GM18526 (cell line): ENCODE data around the gene SH3YL1.

Source experiments
- POLR2A ChIP-seq: IDR thresholded peaks from 3 replicates; pipeline ENCODE4 v1.6.1; 2011; ENCODE audit not compliant: insufficient read length; ENCODE audit errors: extremely low read depth

SH3YL1 gene

DNA sequence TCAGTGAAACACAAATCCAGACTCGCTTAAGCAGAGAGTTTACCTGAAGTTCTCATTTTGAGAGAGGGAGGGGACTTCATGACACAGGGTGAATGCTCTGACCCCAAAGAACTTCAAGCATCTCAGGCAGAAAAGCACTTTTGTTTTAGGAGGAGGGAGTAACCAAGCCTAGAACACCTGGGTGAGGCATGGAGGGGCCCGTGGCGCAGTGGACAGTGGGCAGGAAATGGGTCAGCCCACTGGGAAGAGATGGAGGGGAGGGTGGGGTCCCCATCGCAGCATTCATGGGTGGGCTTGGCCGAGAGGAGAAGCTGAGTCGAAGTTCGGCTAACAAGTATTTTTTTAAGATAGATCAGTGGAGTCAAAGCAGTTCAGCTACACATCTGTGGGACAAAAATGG lies 67.9 kb downstream of the SH3YL1 start:
- no peak for TF ChIP-seq POLR2A

DNA sequence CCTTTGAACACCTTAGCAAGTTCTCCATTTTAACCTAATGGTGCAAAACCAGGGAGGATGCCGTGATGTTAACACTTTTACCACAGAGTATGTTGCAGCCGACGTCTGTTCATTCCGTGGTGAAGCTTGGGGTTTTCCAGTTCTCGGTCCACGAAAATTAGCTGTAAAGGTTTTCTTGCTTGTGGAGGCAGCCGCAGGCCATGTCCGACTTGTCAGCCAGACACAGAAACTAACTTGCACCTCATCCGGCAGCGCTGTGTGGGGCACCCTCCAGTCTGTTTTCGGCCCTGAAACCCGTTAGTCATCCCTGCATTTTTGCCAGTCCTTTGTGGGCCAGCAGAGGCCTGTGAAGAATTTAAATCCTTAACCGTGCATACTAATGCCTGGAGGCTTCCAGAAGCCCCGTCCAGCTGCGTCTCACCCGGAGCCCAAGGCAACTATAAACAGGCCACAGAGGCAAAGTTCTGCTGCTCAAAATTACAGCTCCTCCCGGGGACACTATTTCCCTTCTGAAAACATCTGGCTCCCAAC lies 70.6 kb downstream of the SH3YL1 start:
- no peak for TF ChIP-seq POLR2A

DNA sequence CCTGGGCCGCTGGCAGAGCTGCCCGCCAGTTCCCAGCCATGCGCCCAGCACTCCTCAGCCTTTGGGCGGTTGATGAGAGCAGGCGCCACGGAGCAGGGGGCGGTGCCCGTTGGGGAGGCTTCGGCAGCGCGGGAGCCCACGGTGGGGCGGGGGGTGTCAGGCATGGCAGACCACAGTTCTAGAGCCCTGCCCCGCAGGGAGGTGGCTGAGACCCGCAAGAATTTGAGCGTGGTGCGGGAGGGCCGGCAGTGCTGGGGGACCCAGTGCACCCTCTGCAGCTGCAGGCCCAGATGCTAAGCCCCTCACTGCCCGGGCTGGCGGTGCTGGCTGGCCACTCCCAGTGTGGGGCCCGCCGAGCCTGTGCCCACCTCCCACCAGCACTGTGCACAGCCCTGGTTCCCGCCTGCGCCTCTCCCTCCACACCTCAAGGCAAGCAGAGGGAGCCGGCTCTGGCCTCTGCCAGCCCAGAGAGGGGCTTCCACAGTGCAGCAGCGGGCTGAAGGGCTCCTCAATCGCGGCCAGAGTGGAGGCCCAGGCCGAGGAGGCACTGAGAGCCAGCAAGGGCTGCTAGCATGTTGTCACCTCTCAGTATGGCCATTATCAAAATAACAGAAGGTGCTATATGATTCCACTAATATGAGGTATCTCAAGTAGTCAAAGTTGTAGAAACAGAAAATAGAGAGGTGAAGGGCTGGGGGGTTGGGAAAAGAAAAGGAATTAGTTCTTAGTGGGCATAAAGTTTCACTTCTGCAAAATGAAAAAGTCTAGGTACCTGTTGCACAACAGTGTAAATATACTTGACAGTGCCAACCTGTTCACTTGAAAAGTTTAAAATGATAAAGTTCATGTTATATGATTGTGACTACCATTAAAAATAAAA lies 72.3 kb downstream of the SH3YL1 start:
- TF ChIP-seq POLR2A, result no peak

DNA sequence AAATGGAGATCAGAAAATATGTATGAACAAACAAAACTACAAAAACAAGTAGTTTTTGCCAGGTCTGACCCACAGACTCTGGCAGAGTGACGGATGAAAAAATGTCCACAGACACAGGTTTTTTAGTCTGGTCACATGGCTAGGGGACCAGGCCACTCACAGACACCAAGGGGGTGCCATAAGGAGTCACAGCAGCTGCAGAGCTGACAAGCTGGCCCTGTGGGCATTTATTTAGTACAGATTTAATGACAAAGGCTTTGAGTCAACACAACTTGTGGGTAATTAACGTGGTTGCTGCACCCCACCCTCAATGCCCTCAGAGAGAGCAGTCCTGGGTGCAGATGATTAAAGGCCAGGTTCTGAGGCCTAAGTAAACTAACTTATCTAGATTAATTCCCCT lies 76.0 kb downstream of the SH3YL1 start:
- TF ChIP-seq POLR2A, result no peak

DNA sequence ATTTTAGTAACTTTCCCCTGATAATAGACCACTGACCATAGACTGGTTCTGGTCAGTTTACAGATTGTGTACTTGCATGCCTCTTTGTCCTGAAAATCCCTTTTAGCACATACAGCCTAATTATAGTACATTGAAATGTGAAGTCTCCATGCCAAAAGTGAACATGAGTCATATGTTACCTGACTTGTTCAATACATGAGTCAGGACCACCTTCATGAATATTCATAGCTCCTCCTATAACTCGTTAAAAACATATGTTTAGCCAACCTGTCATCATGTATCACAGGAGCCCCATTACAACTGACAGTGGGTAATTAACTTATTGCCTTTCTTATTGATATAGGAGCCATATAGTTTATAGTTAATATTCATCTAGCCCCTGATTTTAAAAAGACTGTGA lies 78.6 kb downstream of the SH3YL1 start:
- TF ChIP-seq POLR2A, result no peak

DNA sequence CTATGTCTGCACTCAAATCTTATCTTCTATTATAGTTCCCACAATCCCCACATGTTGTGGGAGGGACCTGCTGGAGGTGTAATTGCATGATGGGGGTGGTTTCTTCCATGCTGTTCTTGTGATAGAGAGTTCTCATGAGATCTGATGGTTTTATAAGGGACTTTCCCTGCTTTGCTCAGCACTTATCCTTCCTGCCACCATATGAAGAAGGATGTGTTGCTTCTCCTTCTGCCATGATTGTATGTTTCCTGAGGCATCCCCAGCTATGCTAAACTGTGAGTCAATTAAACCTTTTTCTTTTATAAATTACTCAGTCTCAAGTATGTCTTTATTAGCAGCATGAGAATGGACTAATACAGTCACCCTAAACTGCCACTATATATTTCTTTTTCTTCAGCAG lies 79.1 kb downstream of the SH3YL1 start:
- no peak for TF ChIP-seq POLR2A

DNA sequence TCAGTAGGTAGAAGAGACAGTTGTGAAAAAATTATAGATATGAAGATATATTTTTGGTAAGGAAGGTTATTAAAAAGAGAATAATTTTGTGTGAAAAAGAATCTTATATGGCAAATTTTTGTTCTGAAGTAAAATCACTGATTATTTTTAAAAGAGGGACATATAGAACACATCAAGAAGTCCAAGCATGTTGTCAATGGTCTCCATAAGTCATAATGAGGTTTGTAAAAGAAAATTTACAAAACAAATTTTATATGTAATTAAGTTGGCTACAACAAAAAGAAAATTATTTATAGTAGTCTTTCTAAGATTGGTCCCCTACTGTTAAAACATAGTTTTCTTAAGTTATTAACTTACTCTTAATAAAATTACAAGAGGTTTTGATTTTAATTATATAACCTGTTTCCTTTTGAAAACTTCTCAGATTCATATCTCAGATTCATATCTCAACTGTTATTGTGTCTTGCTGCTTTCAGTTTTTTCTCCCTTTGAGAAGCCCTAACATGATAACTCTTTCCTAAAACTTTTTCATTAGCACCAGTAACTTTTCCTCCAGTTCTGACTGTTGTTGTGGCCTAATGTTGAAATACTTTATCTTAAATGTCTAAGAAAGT lies 81.2 kb downstream of the SH3YL1 start:
- TF ChIP-seq POLR2A, result no peak

DNA sequence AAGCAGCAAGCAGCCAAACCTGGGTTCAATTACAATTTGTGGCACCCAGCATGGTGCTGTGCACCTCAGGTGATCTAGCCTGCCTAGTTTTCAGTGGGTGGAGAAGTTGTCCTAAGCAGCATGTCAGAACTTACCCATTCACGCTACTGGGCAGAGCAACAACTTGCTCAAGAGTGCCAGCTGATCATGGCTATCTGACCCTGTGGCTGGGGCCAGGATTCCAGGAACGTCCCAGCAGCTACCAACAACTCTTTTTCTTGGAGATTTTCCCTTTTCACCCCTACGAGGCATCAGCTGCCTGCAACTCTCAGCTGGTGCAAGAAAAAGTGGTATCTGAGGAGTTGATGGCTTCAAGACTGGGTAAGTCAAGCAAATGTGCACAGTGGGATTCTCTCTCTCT lies 83.5 kb downstream of the SH3YL1 start:
- TF ChIP-seq POLR2A, result no peak

DNA sequence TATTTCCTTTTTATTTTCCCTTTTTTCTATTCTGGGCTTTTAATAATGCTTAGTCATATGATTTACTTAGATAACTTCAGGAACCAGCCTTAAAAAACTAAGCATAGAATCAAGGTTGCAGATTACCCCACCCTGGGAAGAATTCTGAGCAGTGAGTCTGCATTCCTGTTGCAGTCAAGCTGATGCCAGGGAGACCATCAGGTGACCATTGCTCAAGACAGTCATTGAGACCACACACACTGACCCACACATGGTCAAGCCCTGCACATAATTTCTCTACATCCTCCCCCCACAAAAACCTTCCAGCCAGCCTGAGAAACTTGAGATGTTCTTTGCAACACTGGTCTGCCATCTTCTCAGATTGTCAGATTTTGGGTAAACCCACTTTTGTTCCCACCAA lies 83.9 kb downstream of the SH3YL1 start:
- no peak for TF ChIP-seq POLR2A

DNA sequence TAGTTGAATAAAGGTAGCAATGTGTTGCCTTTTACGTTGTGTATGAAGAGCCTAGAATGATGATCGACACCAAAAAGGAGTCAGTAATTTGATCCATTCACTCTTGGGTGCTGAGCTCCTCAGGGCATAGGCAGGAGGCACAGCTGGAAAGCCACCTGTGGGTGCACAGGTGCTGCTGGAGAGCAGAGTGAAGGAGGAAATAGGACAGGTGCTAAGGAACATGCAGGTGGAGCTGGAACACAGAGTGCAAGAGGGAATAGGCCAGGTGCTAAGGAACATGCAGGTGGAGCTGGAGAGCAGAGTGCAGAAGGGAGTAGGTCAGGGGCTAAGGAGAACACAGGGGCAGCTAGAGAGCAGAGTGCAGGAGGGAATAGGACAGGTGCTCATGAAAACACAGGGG lies 86.1 kb downstream of the SH3YL1 start:
- no peak for TF ChIP-seq POLR2A

DNA sequence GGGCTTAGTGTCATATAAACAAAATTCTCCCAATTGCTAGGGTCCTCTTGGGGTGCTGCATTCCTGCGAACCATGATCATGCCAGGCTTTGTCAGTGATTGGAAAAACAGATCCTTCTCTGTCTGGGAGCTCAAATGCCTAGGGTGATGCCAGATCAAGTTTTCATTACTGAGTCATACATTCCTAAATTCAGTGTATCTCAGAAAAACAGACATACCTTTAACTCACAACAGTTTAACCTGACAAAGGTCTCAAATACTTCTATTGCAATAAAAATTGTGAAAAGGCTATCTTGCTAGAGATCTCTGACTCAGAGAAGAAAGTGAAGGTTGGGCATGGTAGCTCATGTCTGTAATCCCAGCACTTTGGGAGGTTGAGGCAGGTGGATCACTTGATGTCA lies 86.9 kb downstream of the SH3YL1 start:
- TF ChIP-seq POLR2A, result no peak

DNA sequence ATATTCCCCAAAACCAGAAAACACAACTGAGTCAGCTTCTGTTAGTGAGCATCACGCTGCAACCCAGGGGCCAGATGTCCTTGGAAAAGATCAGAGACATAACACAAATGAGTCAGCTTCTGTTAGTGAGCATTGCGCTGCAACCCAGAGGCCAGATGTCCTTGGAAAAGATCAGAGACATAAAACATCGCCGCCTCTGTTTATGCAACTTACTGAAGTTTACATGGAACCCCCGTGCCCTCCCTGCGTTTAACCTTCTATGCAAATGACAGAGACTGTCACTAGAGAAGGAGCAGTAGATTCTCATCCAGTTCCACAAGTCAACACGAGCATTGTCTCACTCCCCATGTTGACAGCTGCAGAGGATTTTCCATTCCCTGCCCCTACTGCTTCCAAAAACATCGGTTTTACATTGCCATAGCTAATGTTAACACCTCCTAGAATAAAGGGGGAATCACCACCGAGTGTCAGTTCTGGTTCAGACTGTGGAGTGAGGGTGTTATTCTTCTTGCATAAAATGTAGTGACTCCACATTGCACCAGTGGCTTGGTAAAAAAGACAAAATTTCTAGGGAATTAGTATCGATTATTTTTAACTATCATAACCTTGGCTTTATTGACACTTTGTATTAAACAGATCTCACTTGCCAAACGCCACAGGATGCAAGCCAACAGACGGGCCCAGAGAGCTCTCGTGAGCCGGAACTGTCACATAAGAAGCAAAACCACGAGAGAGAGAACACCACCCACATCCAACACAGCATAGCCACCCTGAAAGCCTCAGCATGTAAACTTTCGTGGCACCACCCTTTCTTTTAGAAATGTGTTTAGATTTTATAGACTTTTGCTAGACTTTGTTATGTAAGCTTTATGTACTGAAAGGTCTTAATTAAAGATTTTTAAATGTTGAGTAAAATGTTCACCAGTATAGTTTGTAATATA lies 87.7 kb downstream of the SH3YL1 start:
- no peak for TF ChIP-seq POLR2A

DNA sequence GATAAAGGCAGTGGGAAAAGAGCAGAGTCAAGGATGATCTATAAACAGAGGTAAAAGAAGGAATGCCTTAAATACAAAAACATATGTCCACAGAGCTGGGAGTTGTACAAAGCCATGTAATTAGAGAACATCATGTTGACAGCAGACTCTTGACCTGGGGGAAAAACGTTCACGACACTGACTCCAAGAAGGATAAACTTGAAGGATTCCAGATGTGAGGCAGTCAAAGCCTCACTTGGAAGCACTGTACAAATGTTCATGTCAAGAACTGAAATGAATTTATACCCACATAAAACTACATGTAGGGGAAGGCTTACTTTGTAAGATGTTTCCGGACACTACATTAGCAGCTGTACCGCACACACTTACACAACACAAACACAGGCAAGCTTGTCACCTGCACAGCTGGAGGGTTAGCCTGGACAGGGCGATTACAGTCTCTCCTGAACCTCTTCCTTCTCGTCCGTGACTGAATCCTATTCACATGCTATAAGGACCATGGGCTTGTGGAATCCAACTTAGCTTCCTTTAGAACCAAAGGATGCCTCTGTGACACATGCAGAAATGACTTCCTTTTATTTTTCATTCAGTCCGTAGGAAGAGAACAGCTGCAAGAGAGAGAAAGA lies 88.6 kb downstream of the SH3YL1 start:
- TF ChIP-seq POLR2A, result no peak

DNA sequence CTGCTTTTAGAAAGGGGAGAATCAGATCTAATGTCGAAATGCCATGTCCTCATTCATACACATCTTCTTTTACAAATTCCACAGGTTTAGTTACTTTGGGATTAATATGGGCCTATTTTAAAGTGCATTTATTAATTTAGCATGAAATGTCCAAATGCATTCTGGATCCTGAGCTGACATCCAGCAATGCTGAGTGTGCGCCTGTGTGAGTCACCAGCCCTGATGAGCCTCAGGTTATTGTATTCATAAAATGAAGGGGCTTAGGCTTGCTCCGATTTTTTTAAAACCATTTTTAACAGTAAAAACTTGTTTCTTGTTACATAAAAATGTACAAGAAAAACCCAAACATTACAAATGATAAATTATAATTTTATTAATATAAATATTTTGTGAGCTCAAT lies 94.1 kb downstream of the SH3YL1 start:
- no peak for TF ChIP-seq POLR2A
